Esophagus mucosa (tissue), 1 donor: Measurements from ENCODE around the gene ANO2. TPM values are rescaled to one million over a fixed set of nuclear protein-coding genes. Genes with fewer than 3 reads are reported as not detected.
"Not testable (repeated sequence)": the region's sequence is repeated elsewhere in the genome, so short reads cannot be mapped to it uniquely, and the experiment has no call there.

Experiments
- ATAC-seq: fragments of 200-7000 bp; cut with Tn5 transposase; one replicate; pipeline ENCODE4 v1.9.1; 2020
- total RNA-seq: library from RNA; stranded (reverse); gene quantifications from one replicate; pipeline ENCODE4 v1.2.4, GENCODE V29; 2023
- donor health status: DM: yes; HTN: yes; CAD: no.

The ANO2 gene
- total RNA-seq, 1 donor from 2014 or later = 2.0 TPM

DNA sequence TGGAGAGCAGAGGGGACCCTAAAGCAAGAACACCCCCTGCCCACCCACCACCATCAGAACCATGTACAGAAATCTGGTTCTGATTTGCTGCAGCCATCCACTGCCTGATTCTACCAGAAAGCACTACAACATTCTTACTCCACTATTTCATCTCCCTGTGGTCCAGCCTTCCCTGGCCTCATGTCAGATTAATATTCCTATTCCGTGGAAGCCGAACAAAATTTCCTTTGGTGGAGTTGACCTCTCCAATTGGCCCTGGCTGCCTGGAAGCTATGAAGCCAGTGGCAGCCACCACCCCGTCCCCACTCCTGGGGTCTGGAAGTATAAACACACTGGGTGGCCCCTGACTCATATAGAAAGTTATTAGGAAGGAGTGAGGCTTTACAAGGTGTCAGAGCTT is 60.2 kb downstream of the ANO2 start:
- no peak for ATAC-seq

DNA sequence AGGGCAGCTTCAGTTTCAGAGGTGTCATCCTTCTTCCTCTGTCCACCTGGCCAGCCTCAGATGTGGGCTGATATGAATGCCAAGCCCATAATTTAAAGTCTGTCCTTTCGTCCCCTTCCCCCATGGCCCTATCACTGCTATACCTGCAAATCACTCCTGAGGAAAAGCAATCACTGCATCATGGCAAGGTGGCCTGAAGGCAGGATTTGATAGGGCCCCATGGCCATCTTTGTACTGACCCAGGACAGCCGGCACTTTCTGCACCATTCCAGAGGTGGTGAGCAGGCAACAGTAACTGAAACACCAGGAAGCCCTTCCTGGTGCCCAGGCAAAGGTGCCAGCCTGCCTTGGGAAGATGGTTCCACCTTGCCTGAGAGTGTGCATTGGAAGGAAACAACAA is 60.8 kb downstream of the ANO2 start:
- ATAC-seq = no peak

DNA sequence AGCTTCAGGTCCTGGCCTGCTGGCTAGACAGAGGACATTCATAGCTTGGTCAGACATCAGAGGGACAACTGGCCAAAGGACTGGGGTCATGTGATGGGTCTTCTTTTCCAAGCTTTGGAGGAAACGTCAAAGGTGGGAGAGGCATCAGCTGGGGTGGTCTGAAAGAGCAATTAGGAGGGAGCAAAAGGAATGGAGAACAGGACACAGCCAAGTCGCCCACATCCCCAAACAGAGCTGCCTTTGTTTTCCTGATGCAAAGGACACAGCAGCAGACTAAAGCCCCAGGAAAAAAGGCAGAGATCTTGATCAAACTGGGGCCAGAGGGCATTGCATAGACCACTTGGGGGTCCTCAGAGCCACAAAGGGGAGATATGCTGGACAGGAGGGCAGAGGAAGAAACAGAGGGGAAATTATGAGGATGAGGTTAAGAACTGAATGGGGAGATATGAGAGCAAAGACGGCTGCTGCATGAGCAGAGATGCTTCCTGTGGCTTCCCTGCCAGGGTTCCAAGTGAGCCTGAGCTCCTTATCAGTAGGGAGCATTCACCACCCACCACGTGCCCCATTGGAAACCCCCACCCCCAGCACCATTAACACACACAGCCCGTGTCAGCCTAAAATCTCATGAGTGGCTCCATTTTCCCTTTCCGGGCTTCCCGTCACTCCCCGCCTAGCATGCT is 62.4 kb downstream of the ANO2 start:
- no peak for ATAC-seq

DNA sequence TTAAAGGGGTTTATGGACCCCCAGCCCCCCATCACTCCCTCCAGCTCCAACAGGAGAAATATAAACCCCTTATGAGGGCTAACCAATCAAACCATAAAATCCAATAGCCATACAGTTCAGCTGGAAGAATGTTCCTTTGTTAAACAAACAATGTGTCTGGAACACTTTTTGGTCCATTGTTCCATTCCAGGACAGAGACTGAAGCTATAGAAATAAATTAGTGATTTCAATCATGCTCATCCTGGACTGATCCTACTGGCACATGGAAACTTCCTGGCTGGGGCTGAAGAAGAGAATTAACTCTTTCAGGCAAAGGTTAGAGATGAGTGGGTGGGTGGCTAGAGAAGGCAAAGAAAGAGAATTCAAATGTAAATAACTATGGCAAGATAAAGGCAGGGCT is 63.4 kb downstream of the ANO2 start:
- no peak for ATAC-seq

DNA sequence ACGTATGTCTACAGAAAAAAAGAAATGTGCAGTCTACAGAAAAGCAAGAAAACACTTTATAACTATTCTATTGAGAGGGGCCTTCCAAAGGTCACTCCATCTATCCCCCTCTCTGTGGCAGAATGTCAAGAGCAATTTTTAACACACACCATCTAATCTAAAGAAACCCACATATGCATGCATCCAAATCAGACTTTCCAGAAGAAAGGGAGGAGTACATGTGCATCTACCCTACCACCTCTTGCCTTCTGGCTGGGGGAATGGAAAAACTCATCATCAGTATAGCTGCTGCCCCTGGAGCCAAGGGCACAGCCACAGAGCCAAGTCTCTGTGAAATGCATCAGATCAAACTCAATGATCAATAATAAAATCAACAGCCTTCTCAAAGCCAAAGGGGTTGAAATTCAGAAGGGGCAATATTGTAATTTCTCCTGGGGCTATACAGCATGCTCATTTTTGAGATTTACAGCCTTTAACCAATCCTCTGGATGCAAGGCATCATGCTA is 63.9 kb downstream of the ANO2 start:
- no peak for ATAC-seq

DNA sequence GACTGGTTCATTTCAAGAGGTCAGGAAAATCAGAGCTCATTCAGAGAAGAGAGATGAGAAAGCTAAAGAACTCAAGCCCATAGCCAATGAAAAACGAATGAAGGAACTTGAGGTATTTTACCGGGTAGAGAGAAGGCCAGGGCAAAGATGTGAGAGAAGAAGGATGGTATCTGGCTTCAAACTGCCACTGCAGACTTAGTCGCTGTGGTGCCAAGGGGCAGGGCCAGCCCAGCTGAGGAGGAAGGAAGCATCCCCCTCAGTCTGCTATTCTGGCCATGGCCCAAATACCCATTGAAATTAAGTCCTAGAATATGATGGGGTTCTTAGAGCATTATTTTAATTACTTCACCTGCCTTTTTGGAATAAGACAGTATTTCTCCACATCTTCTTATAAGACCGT is 69.2 kb downstream of the ANO2 start:
- no peak for ATAC-seq

DNA sequence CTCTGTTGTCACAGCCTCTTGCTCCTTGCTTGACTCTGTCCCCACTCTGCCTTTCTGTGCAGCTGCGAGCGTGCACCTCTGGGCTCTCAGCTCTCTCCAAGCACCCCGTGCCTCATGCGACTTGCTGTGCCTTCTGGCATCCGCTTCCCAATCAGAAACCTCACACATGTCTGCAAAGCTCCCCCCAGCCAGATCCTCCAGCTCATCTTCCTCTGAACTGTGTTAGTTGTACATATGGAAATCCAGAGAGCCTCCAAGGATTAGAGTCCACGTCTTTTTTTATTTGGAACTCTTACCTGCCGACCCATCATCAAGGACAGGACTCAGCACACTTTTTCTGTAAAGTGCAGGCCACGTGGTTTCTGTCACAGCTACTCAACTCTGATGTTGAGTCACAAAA is 70.5 kb downstream of the ANO2 start:
- ATAC-seq = no peak

DNA sequence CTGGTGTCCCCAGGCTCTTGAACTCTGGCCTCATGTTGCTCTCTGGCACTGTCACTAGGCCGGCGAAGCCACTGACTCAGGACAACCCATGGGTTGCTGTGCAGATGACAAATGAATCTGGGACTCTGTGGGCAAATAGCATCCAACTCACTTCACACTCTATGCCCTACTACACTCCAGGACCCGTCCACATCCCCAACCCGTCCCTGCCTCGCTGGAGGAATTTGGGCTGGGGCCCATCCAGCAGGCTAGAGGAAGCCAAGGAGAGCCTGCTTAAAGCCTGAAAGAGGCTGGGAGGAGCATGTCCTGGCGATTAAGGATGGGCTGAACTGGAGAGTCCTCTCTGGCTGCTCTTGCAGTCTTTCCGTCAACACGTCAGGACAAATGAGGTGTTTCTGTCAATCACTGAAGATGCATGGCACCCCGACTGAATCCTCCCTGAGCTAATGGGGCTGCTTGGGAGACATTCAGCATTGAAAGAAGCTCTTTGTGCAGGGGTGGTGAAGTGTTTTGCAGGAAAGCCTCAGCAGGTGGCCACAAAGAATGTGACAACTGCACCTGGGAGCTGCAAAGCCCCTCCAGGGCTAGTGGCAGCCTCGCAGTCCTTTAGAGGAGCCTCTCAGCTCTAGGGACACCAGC is 71.7 kb downstream of the ANO2 start:
- no peak for ATAC-seq

DNA sequence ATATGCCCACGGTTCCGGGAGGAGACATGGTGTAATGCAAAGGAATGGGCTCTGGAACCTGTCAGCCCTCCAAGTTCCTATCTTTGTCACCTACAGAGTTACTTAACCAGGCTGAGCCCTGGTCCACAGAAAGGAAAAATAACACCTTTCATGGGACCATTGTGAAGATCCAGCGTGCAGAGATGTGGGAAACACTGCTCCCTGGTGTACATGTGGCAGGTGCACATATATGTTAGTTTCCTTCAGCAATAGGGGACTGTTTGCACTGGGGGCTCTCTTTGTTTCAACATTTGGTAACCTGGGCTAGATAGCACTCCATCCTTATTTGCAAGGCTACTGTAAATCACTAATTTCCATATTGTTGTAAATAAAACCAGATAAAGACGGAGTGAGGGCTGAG is 72.3 kb downstream of the ANO2 start:
- ATAC-seq = no peak

DNA sequence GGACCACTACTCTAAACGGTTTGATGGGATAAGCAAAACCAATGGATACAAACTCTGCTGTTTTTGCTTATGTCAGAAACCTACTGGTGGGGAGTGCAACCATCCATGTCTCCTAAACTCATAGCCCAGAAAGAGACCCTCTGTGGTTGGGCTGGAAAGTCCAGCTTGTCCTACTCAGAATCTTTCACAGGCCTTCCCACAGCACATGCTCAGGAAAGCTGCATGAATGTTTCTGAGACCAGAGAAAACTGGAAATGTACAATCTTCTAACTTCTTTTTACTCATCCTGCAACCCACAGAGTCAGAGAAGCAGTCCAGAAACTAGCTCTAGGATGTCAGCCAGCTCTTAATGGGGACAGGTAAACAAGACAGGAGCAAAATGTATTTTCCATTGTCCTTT is 73.3 kb downstream of the ANO2 start:
- ATAC-seq = no peak

DNA sequence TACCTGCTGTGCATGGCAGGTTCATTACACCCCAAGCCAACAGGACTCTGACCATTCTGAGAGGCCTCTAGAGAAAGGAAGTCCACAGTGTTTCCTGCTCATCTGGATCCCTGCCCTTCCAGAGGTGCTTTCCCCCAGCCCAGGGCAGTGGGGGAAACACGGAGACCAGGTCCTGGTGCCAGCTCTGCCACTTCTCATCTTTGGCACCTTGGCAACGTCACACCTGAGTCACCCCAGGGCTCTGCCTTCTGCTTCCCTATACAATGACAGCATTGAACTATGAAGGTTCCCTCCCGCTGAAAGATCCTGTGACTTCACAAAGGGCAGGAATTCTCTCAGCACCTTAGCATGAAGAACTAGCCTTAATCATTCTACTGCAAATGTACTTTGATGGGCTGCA is 74.9 kb downstream of the ANO2 start:
- ATAC-seq = peak; percentile 58

DNA sequence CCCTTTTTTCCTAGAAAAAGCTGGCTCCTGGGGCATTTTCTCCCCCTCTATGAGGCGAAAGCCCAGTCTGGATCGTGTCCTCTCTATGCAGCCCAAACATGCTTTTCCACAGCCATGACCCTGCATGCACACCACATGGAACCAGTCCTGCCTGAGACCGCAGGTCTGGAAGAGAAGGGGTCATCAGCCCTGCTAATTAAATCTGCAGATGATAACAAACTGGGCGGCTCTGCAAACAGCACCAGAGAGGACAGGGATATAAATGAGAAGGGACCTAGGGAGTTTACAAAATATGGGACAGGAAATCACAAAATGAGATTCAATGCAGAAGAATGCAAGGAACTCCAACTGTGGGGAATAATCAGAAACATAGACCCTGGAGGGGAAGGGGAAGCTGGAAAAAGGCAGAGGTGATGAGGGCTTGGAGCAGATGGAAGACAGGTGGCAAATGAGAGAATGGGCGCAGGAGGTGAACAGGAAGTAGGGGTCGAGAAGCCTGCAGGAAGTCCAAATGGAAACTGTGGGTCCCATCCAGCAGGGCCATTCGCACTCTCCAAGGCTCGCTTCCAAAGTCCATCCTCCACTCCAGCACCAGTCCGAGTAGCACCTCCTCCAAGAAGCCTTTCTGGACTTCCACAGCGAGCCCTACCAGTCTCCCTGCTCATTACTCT is 76.3 kb downstream of the ANO2 start:
- no peak for ATAC-seq

DNA sequence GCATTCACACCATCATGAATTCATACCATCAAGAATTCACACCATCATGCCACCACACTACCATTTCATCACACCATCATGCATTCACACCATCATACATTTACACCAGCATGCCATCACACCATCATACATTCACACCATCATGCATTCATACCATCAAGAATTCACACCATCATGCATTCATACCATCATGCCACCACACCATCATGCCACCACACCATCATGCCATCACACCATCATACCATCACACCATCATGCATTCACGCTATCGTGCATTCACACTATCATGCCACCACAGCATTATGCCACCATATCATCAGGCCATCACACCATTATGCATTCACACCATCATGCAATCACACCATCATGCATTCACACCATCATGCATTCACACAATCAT is 79.7 kb downstream of the ANO2 start:
- ATAC-seq = no peak

DNA sequence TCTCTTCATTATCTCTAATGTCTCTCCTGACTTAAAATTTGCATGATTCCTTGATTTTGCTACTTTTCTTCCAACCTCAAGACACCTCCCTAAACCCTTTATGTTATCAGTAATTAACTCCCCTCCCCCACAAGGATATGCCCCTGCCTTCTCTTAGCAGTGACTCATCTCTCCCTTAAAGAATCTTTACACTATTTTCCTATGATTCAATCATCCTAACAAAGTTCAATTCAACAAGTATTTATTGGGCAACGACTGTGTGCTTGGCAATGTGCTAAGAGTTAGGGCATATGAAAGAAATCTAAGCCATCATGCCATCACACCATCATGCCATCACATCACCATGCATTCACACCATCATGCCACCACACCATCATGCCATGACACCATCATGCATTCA is 80.1 kb downstream of the ANO2 start:
- no peak for ATAC-seq

DNA sequence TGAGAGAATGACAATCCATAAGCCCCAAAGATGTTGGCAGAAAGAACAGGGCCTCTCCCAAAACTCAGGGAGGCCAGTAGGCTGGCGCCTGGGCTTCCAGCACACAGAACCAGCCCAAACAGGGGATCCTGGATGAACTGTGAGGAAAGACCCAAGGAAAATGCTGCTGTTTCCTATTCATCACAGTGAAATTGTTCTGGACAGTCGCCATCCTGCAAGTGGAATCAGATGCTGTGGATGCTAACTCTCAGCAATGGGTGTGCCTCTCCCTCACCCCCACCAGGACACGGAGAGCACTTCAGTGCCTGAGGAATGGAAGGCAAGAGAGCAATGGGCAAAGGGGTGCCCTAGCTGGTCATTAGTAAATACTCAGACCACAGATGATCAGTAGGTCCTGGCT is 80.8 kb downstream of the ANO2 start:
- no peak for ATAC-seq

DNA sequence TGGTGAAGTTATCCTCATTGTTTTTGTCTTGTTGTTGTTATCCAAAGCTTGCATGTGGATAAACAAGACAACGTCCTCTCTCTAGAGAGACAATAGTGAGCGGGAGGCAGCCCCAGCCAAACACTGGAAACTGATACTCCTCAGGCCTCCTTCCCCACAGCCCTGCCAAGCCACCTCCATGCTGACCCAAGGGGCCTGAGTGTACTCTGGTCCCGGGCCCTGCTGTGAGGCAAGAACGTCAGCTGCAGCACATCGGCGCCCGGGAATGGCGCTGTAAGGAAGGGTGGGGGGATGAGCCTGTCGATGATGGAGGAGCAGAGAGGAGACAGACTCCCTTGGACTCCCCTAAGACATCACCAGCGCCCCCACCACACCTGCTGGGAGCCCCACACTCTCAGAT is 83.6 kb downstream of the ANO2 start:
- no peak for ATAC-seq

DNA sequence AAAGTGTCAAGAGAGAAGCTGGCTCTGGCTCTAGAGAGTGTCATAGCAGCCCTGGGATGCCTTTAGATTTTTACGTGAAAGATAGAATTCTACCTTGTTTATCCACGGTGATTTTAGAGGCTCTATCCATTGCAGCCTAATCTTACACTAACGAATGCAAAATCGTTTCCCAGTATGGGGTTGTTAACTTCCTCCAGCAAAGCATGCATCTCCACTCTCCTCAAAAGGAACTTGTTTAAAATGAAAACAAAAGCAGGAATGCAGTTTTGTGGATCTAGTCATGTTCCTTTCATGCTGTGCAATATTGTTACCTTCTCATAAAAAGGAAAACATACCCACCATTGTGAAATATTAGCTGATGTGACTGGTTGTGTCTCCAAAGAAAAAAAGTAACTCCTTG is 88.4 kb downstream of the ANO2 start:
- no peak for ATAC-seq

DNA sequence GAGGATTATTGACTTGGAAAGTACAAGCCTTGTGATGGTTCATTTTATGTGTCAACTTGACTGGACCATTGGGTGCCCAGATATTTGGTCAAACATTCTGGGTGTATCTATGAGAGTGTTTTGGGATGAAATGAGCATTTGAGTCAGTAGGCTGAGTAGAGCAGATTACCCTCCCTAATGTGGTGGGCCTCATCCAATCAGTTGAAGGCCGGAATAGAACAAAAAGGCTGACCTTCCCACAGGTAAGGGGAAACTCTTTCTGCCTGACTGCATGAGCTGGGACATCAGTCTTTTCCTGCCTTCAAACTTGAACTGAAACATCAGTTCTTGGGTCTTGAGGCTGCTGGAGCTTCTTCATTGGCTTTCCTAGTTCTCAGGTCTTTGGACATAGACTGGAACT is 98.1 kb downstream of the ANO2 start:
- ATAC-seq = no peak

DNA sequence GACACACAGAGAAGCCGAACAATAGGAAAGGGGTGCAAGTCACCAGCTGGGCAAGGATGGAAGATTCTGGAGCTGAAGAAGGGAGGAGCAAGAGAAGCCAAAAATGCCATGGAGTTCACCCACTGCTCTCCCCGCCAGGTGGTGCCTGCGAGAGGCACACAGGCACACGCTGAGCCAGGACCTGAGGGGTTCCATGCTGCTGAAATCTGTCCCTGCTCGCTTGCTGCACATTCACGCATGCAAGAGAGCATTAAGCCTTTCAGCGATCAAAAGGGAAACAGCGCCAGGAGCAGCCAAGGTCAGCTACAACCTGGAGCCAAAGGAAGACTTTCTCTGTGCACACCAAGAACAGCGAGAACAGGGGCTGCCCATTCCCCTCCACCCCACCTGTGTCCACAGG is 104.1 kb downstream of the ANO2 start:
- no peak for ATAC-seq

DNA sequence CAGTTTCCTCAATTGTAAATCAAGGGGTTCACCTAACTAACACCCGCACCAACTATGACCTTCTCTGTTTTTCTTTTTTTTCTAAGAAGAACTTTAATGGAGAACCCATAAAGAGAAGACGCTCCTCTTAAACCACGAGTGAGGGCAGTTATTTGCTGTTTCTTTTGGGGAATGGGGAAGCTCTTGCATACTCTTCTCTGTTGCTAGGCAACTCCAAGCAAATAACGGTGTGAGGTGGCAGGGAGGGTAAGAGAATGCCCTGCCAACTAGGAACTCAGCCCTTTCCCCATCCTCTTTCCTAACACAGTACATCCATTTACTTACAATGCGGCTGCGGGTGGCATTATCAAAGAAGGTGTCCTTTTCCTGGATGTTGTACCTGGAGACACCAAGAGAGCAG is 114.9 kb downstream of the ANO2 start:
- no peak for ATAC-seq

DNA sequence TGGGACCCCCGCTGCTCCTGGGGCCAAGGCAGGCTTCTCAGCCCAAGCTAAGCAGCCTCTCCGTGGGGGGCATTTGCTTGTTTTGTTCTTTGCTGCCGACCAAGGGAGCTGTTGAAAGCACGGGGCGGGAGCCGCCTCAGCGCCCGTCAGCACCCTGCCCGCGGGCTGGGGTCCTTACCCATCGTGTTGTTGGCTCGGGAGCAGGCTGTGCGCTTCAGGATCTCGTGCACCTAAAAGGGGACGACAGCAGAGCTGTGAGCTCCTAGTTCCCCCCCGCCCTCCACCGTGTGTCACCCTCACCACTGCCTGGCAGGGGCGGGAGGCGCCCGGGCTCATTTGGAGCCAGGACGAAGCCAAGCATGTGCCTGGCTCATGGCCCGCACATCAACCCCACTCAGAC is 117.5 kb downstream of the ANO2 start:
- no peak for ATAC-seq

DNA sequence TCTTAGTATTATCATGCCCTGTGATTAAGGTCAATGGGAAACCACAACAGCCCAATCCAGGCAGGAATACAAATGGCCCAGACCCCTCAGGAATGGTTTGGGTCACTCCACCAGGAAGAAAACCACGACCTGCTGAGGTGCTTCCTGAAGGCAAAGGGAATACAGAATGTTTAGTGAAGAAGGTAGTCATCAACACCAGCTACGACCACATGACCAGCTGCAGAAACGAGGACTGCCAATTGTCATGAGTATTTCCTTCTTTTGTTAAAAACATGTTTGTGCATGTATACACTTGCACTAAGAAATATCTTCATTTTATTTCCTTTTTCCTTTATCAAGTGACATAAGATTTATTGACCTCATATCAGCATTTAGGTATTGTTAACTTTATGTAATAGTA is 119.3 kb downstream of the ANO2 start:
- ATAC-seq = not testable (repeated sequence)

DNA sequence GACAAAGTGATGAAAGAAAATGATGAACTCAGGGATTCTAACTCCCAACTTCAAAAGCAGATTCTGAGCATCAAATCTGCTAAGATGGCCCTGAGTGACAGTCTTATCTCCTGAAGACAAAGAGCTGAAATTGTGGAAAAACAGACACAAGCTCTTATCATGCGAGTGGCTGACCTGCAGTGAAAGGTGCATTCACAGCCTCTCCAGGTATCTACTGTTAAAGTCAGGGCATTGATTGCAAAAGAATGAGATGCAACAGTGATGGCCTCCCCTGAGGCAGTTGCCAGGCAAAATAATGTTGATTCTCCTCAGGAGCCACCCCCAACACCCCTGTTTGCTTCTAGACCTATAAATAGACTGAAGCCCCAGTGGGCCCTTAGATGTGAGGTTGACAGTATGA is 126.2 kb downstream of the ANO2 start:
- not testable (repeated sequence) for ATAC-seq

DNA sequence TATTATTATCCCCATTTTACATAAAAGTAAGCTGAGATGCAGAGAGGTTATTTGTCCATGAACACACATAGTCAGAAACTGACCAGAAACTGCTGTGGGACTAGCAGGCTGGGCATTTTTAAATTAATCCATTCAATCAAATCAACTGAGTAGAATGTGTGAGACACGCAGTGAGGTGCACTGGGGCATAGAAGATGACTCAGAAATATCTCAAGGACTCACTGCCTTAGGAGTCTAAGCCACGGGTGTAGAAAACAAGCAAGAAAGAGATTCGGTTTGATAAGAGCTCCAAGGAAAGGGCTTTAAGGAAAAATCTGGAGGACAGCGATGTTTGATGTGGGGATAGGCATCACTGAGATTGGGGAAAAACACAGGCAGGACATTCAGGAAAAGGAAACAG is 127.8 kb downstream of the ANO2 start:
- ATAC-seq = no peak
